Stimulated activated CD8-positive, alpha-beta memory T cell treated with anti-CD3 and anti-CD28 coated beads, Interleukin-12 subunit alpha, Interleukin-12 subunit beta, amount 100 ng/mL, for 1 hour (primary cell): ENCODE results near the gene ZNF185.

Source experiments
- DNase-seq: peaks from one replicate; pipeline ENCODE4 v3.0.0-alpha.2; 2020; ENCODE audit warnings: low read depth

The ZNF185 gene

DNA sequence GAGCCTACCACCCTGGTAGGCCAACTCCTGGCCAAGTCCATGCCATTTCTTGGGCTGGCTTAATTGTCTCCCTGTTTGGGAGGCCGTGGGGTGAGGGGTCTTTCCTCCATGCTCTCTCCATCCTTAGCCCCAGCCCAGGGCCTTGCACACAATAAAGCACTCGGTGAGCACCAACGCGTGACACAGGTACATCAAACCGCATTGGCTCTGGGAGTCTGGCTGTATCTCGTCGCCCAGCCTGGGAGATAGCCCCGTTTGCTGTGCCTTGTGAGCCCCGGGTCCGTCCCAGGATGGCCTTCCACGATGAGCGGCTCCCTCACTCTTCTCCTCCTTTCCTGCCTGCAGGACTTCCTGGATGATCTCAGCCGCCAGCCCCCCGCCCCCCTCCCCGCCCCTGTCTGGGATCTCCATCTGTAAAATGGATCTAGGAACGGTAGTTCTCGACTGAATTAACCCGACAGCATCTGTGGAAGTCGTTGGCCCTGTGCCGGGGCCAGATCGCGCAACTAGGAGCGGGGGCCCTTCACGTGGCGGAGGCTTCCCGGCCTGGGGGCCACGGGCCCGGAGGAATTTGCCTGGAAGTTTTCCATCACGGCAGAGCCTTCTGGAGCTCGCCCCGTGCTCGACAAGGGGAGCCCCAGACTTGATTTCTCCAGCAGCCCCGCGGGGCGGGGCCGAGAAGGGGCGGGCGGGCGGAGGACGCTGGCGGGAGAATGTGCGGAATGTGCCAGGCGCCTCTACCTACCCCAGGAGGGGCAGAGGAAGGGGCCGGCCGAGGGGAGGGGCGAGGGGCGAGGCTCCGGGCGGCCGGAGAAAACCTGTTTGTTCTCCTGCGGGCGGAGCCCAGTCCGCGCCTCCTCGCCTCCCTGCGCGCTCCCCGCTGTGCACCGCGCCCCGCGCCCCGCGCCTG, at the start of gene ZNF185:
TSS of gene ZNF185 (plus strand) at position 846 of the 910 bp plus-strand sequence. CDS start 16,423 bp downstream, outside the sequence.
- no peak for DNase-seq

DNA sequence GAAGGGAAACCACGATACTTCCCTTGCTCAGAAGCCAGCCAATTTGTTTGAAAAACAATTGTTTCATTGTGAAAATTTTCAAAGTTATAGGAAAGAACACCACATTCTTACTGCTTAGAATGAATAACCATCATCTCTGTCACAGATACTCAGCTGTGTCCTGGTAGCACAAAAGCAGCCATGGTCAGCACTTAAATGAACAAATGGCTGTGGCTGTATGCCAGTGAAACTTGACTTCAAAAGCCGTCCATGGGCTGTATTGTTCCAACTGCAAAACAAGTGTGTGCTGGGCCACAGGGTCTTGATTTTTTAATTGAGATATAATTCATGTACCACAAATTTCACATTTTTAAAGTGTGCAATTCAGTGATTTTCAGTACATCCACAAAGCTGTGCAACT, 47.4 kb upstream of the ZNF185 start:
- no peak for DNase-seq

DNA sequence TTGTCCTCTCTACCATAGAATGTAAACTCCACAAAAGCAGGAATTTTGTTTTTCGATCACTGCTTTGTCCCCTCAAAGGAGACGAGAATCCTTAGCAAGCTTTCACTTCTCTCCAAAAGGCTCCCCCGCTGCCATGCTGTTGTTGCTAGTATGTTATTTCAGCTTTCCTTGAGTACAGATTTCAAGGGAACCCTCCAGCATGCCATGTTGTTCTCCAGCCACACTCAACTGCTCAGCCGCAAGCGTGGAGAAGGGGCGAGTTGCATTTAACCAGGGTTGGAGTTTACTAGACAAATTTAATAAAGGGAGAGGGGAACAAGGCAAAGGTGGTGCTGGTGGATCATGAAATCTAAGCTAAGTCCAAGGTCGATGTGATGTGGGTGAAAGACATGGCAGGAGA, 43.9 kb upstream of the ZNF185 start:
- no peak for DNase-seq

DNA sequence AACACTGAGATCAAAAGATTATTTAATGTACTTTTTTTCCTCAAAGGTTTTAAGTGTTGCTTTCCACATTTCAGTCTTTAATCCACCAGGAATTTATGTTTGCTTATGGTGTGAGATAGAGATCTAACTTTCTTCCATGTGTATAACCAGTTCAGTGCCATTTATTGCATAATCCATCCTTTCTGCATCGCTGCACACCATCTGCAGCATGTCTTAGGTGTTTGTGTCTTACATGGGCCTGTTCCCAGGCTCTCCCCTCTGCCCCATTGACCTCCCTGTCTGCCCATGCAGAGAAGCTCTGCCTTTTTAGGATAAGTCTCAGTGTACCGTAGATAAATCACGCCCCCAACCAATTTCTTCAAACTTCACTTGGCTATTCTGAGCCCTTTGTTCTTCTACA, 36.8 kb upstream of the ZNF185 start:
- no peak for DNase-seq

DNA sequence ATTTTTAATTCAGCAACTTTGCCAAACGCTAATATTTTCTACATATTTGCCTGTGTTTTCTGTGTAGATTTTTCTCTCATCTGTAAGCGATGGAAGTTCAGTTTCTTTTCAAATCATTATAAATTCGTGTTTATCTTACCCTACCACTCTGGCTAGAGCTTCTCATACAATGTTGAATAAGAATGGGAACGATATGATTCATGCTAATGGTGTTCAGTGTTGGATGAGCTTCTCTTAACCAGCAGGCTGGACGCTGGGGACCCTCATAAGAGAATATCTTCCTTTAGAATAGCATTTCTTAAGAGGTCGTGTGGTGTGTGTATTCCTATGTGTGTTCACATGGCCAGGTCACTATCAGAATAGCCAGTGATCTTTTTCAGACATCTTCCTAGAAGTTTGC, 36.0 kb upstream of the ZNF185 start:
- no peak for DNase-seq

DNA sequence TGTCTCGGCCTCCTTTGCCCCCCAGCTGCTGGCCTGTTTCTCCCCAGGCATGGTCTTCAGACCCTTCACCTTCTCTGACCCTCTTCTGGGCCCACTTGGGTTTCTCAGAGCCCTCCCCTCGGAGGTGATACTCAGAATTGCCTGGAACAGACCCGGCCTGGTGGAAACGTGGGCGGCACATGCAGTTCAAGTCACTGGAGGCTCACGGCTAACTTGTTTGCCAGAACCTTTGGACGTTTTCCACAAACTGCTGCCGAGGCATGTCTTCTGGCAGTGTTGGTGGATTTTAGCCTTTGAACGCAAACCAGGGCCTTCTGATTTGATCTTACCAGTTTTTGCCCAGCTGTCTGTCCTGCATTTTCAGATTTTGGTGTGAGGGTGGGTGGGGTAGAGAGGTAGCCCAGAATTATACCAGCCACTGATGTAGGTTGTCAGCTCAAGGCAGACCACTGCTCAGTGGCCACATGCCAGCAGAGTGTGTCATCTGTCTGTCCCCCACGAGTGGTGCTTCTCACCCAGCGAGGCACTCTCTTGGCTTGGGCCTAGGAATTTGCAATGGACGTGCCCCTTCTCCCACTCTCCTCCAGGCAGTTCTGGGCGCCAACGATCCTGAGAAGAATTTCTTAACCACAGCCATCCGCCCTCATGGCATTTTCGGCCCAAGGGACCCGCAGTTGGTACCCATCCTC, 32.5 kb upstream of the ZNF185 start:
- DNase-seq: no peak

DNA sequence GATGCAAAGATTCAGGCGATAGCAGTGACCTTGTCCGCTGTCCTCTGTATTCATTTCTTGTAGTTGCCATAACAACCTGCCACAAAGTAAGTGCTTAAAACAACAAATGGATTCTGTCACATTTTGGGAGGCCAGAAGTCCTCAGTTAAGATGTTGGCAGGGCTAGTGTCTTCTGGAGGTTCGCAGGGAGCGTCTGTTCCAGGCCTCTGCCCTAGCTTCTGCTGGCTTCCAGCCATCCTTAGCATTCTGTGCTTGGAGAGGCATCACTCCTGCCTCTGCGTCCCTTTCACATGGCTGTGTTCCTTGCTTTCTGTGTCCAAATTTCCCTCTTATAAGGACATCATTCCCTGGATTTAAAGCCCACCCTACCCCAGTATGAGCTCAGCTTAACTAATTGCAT, 31.5 kb upstream of the ZNF185 start:
- DNase-seq: no peak

DNA sequence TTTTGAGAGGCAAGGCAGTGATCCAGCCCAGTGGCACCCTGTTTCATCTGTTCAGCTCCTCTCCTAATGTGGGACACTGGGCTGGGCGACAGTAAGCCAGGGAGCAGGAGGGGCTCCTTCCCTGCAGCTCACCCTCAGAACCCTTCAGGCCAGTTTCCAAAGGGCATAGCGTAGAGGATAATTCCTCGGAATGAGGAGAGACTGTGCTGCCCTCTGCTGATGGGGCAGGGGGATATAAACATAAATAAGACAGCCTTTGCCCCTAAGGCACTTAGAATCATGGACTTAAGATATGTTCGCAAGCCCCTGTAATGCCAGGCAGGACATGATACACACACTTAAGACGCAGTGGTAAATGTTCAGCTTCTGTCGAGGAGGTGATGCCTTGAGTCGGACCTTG, 27.9 kb upstream of the ZNF185 start:
- DNase-seq: no peak

DNA sequence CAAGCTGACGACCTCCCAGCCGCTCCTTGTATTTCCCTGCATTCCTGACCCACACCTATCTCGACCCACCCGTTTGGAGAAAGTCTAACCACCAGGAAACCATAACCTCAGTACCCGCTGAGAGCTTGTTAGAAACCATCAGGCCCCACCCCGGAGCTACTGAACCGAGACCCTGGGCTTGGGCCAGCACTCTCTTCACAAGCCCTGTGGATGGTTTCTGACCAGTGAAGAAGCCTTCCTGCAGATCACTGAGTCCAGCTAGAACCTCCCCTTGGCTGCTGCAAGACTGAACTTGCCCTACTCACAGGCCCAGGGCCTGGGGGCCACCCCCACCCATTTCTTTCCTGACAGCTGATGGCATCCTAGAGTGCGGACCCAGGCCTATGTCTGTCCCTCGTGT, 26.6 kb upstream of the ZNF185 start:
- no peak for DNase-seq

DNA sequence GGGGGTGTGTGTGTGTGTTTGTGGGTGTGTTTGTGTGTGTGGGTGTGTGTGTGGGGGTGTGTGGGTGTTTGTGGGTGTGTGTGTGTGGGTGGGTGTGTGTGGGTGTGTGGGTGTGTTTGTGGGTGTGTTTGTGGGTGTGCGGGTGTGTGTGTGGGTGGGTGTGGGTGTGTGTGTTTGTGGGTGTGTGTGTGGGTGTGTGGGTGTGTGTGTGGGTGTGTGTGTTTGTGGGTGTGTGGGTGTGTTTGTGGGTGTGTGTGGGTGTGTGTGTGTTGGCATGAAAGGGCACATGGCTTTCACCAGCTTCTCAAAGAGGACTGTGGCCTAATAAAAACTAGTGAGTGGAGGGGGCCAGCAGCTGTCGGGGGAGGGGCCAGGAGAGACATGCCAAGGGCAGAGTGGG, 25.3 kb upstream of the ZNF185 start:
- DNase-seq: no peak

DNA sequence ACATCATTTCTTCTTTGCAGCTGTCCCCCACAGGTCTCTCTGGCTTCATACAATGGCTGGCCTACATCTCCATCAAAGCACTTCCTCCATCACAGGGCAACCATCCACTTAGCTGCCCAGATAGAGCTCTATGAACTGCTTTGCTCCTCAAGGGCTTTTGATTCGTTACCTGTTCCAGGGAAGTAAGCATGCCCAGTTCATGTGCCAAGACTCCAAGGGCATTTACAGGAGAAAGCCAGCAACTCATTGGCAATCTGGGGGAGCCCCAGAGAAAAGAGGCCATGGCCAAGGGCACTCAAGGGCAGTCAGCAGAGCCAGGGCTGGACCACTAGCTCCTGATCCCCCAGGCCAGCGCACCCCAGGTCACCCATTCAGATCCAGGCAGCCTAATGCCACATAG, 24.5 kb upstream of the ZNF185 start:
- no peak for DNase-seq

DNA sequence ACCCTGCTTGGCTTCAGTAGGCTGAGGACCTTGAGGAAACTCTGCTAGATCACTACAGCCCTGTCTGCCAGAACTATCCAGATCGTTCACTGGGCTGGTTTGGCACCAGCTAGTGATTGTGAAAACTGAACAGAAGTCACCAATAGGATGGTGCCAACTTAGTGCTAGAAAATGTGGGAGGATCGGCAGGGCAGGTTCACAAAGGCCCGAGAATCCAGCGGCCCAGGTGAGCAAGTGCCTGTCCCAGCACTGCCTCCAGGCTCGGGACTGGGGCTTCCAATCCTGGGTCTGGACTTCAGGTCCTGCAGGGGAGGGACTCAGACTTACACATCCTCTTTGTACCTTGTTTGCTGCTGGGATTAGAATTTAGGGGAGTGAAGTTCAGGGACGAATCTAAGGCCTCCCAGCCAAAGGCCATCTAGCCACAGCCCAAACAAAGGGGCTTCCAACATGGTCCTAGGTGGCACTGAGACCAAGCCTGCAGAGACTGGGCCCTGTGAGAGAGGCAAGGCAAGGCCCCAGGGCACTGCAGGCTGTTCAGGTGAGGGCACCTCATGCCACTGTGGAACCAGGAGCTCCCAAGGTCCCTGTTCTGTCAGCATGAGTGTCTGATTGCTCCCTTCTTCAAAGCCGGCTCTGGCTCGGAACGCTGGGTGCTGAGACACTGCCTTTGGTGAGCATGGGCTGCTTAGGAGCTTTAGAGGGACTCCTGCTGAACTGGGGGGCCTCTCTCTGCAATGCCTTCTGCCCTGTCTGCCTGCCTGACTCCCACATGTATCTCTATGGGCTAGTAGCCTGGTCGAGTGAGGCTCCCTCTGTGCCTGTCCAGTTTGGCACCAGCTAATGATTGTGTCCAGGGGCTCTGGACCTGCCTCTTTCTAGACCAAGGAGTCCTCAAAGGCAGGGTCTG, 20.7 kb upstream of the ZNF185 start:
- no peak for DNase-seq

DNA sequence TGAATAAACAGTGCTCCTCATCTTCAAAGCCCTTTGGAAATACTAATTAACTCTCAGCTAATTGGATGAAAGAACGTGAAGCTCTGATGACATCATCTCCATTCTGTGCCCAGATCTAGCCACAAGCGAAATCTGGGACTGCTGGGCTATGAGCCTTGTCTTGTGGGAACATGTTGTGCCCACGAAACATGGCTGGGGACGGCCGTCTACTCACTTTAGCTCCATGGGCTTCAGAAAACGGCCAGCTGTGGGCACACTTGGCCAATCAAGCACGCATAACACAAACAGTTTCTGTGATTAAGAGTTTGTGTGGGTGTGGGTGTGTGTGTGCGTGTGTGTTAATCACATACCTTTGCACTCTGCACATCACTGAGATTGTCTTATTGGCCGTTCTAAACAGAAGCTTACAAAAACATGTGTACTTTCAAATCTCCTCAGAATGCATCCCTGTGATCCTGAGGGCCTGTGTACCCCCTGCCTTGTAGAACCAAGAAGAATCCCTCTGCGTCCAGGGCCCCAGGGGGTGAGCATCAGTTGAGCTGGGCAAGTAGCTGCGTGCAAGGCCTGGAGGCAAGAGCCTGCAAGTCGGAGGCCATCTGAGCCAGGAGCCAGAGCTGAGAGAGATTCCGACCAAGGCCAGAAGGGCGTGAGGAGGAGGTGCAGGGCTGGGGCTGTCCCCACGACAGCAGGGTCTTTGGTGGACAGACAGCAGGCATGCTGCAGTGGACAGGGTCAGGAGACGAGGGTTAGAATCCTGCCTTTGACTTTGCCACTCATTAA, 18.7 kb upstream of the ZNF185 start:
- DNase-seq: no peak

DNA sequence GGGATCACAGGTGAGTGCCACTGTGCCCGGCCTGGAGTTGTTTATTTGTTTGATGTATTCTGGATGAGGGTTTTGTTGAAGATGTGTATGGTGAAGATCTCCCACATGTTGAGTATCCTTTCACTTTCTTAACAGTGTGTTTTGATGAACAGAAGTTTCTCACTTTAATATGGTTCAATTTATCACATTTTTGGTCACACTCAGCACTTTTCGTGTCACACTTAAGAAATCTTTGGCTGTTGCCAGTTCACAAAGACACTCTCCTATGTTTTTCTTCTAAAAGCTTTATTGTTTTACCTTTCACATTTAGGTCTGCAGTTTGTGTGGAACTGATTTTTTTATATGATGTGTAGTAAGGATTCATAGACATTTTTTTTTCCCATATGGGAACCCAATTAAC, 16.6 kb upstream of the ZNF185 start:
- no peak for DNase-seq

DNA sequence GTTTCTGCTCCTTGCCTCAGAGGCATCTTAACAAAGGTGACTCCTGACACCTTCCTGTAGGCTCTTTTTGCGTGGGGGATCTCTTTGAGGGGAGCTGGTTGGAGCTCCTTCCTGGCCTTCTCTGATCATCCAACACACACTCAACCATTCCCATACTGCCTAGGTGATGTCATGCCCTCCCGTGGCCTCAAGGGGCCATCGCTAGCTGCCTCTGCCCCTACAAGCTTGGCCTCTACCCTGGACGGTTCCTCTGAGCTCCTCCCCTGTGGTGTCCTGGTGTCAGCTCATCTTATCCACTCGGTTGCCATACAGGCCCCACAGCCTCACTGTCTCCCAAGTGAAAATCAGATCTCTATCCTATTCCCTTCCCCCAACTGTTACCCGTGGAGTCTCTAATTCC, 13.7 kb upstream of the ZNF185 start:
- no peak for DNase-seq

DNA sequence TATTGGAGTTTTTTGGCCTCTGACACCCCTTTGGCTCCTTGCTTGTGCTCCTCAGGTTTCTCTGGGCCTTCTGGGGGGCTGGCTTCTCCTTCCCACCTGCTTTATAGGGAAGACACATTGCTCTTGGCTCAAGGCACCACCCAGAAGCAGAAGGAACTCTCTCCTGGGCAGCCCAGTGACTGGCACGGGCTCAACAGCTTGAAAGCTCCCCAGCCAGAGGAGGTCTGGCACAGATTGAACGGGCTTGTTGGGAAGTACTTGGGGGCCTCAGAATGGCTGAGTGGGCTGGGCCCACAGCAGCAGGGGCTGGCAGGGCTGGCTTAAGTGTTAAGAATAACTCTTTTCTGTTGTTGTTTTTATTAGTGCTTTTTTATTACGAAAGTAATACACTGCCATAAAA, 11.2 kb upstream of the ZNF185 start:
- DNase-seq: no peak

DNA sequence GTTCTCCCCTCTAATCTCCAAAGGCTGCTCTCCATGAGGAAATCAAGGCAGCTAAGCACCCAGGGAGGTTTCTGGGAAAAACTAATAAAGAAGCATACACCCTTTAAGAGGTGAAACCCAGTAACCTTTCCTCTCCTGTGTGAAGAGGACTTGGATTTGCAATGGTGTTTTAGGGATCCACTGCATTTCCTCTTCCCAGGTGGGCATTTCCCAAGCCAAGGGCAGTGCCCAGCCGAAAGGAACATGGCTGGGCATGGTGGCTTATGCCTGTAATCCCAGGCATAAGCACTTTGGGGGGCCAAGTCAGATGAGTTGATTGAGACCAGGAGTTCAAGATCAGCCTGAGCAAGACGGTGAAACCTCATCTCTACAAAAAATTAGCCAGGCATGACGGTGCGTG, 5.4 kb upstream of the ZNF185 start:
- no peak for DNase-seq

DNA sequence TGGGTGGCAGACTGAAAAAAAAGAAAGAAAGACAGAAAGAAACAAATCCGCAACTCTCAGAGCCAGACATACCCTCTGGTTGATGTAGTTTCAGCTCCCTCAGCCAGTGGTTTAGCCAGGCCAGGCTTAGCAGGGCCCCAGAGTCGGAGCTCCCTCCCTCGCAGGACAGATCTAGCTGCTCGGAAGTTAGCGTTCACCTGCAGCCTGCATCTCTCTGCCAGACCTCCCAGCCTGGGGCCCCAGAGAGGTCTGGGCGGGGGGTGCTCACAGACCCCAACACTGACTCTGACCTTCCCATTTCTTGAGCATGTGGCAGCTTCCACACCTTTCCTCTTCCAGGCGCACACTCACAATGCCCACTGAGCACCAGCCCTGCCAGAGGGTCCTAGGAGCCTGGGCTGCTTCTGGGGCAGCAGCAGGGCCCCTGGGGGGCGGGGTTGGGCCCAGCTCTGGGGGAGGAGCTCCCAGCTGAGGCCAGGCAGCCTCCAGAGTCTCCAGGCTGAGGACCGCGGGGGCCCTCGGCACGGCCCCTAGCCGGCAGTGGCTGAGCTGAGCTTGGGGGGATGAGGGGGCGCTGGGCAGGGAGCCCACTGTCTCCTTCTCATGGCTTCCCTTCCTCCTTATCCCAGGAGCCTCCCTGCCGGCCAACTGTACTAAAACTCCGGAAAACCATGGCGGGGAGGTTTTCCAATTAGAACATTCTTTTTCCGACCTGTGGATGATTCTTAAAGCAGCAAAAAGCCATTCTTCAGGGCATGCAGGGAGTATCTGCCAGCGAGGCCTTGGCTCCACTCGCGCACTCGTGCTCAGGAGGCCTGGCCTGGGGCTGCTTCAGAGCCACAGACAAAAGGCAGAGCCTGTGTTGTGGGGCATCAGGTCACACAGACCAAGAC, 4.6 kb upstream of the ZNF185 start:
- DNase-seq: no peak

DNA sequence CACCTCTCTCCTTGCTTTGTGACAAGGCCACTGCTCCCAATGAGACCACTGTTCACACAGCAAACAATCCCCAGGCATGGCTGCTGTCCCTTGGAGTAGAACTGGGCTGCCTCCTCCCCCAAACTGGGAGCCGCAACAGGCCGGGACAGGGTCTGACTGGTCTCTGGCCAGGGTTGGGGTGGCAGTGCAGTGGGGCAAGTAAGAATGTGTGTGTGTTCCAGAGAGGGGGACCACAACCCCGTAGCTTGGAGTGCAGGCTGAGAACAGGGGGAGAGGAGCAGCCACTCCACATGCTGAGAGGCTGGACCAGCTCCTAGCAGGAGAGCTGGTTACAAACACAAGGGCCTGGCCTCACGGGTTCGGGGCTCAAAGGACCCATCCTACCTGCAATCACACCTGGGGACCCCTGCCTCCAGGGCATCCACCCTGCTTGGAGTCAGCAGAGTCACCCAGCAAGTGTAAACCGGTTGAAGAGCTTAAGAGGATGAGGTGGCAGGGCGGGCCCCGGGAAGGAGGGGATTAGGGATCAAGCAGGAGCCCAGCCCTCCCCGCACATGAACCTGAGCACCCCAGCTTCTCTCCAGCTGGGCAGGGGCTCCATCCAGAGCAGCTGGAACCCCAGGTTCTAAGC, 3.8 kb upstream of the ZNF185 start:
- no peak for DNase-seq

DNA sequence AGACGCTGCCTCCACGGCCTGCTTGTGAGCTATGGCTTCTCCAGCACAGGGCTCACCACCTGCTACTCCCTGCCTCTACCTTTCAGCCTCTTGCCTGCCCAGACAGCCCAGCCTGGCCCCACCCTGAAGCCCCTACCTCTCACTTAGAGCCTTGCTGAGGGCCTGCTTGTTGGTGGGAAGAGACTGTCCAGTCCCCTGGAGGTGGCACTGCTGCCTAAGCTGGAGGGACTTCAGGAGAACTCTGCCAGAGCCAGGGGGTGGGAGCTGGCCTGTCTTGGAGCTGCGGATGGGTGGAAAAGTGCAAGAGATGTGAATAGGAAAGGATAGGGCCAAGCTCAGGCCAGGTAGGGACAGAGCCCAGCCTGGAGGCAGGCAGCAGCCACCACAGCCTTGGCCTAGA, 2.7 kb upstream of the ZNF185 start:
- no peak for DNase-seq
